Measurements from ENCODE around the gene ECE2.

The ECE2 gene

DNA sequence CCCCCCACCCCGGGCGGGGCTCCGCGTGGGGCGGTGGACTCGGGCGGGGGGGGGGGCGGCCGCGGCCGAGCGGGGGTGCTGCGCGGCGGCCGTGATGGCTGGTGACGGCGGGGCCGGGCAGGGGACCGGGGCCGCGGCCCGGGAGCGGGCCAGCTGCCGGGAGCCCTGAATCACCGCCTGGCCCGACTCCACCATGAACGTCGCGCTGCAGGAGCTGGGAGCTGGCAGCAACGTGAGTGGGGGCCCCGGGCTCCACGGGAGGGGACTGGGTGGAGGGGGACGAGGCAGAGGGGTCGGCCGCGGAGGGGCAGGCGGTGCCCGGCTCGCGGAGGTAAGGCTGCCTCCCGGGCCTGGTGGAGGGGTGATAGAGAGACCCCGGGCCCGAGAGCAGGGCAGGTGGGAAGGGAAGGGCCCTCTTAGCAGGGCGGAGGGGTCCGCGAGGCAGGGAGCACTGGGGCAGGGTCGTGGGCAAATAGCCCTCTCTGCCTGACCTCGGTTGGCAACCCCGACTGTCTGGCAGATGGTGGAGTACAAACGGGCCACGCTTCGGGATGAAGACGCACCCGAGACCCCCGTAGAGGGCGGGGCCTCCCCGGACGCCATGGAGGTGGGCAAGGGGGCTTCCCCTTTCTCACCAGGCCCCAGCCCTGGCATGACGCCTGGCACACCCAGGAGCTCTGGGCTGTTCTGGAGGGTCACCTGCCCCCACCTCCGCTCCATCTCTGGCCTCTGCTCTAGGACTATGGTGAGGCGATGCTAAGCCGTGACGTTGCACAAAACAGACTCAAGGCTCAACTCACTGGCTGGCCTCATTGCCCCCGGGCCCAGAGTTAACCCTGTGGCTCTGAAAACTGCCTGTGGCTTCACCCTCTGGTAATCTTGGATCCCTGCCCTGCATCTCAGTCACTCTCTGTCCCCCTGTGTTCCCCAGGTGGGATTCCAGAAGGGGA, at the start of gene ECE2:
Gene ECE2 (plus strand): TSS at position 62 of the 950 bp plus-strand sequence. CDS start 132 bp downstream, at position 194.
- no peak for DNase-seq

DNA sequence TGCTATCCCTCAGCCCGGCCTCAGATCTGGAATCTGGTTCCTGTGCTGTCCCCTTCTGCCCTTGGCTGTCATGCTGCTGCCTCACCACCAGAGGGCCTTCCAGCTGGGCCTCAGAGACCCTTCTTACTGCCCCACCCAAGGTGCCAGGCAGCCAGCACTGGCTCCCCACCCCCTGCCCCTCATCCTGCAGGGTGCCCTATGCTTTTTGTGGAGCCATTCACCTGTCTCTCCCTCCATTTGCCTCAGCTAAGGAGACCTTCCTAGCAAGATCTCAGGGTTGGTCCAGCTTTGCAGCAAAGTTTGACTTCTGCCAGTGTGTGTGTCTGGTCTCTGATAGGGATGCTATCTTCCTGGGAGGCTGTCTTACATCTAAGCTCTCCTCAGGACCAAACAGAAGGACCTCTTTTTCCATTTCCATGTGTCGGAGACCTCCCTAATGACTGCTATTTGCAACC, 48.3 kb upstream of the ECE2 start:
- DNase-seq, result no peak

DNA sequence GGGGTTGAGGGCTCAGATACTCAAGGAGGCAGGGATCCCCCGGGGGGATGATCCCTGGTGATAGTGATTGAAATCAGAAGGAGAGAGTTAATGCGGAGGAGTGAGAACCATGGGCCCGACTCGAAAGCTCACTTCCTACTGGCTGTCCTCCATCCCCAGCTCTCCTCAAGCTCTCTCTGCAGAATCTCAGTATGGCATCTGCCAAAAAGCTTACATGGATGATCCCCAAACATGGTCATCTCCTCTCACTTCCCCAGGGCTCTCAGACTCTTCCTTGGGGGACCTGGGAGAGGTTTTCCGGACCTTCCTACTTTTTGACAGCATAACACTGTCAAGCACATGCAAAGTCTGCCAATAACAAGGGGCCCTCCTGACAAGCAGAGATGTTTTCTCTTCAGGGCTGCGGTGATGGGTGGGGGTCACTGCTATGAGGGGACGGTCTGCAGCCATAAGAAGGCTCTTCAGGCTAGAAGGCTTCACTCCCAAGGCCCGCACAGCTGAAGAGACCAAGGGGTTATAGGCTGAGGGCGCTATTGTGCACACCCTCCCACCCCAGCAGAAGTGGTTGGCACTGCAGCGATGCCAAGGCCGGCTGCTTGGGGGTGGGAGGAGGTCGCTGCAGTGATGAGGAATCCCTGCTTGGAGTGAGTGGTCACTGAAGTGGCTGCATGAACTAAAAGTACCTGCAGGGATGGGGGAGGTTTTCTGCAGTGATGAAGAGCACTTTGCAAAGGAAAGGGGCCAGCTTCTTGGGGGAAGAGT, 47.3 kb upstream of the ECE2 start:
- DNase-seq, result no peak

DNA sequence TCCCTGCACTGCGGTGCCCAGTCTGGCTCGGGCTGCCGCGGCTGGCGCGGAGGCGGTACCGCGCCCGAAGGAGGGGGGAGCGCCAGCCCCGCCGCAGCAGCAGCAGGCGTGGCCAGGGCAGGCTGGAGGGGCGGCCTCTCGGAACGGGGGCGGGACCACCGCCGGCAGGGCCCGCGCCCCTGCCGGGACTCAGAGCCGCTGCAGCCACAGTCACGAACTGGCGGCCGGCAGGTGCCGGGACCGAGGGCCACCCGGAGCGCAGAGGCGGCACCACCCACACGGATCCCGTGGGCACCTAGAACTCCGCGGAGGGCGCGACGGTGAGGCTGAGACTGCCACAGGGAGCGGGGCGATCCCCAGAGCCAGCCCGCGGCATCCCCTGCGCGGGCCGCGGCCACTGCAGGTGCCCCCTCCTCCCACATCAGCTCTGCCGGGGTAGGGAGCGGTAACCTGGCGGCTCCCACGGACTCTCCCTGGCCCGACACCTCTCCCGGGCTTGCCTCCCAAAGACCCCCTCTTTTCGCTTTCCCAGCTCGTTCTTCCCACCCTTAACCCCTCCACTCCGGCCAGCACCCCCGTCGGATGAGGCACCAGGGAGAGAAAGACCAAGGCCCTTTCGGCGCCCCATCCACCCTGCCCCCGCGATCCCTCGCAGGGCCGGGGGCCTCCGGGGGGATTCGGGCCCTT, 46.3 kb upstream of the ECE2 start, which contains the start of gene VWA5B2:
Gene VWA5B2 (plus strand): TSS at position 192 of the 687 bp plus-strand sequence. CDS start 944 bp downstream, outside the sequence.
- peak; percentile 54 for DNase-seq

DNA sequence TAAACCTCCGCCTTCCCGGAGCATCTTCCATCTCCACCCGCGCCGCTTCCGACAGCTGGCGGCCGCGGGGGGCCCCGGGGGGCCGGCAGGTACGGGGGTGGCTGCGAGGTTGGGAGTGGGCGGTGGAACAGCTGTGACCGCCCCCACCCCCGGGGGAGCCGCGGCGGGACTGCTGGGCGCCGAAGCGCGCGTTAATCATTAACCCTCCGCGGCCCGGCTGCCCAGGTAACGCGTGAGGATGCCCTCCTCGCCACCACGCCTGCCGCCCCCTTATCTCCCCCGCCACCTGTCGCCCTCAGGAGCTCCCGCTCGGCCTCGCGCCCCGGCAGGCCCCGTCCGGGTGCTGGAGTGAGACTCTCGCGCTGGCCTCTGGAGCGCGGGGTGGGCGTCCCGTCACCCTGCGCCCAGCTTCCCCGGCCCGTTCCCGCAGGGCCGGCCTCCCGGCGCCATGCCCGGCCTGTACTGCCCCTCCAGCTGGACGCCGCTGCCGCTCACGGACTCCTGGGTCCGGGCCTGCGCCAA, 45.7 kb upstream of the ECE2 start:
- no peak for DNase-seq

DNA sequence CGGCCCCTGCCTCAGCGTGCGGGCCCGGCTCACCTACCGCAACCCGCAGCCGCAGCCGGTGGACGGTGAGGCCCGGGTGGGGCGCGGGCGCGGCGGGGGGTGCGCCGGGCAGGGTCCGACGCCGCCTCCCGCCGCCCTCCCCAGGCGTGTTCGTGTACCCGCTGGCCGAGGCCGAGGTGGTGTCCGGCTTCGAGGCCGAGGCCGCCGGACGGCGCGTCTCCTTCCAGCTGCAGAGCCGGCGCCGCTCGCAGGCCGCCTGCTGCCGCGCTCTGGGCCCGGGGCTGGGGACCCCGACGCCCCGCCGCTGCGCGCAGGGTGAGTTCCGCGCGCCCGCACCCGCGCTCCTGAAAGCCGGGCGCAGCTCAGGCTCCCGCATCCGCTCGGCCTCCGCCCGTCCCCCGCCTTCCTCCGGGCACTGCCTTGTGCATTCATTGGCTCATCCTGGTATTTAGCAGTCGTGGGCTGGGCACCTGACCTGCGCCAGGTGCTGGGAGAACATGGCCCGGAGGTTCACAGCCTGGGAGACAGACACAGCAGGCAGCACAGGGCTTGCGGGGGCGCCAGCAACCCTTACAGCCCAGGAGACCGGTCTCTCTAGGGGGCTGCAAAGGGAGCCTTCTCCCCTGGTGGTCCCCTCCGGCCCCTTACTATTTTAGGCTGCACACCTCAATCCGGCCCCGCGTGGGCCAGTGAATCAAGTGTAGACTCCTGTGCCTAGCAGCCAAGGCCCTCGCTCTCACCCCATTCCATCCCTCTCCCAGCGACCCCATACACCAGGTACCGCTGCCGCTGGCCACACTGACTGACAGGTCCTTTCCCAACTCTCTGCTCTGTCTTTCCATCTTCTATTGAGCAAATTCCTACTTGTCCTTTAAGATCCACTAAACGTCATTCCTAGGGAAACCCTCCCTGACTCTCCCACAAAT, 45.0 kb upstream of the ECE2 start:
- DNase-seq, result no peak

DNA sequence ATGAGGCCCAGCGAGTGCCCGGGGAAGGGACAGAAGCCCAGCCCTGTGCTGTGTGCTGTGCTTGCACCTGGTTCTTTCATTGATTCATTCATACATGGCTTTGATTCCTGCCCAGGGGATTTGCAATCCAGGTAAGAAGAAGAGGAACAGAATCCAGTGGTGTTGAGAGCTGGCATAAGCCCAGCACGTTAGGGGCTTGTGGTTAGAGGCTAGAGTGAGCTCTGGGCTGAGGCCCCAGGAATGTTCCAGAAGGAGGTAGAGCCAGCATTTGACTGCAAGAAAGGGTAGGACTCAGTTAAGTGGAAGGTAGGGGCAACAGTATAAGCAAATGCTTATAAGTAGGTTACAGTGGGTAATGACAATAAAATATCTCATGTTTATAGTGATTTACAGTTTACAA, 44.2 kb upstream of the ECE2 start:
- DNase-seq, result no peak

DNA sequence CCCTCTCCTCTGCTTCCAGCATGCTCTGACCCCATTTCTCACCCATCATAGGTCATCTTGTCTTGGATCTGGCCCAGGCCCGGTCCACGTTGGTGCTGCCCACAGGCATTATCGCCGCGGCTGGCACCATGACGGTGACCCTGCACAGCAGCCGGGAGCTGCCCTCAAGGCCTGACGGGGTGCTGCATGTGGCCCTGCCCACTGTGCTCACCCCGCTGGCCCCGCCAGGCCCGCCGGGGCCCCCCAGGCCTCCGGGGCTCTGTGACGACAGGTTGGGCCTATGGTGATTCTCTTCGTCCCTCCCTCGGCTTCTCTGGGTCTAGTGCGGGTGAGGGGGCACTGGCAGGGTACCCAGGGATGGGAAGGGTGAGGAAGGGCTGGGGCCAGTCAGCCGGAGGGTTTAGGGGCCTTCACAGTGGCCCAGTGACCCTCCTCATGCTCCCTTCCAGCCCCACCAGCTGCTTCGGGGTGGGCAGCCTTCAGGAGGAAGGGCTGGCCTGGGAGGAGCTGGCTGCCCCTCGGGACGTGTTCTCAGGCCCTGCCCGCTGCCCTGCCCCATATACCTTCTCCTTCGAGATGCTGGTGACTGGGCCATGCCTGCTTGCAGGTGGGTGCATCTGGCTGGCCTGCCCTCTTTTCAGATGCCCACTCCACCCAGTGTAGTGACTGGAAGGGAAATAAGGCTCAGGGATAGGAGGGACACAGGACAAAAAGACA, 42.5 kb upstream of the ECE2 start:
- DNase-seq, result no peak

DNA sequence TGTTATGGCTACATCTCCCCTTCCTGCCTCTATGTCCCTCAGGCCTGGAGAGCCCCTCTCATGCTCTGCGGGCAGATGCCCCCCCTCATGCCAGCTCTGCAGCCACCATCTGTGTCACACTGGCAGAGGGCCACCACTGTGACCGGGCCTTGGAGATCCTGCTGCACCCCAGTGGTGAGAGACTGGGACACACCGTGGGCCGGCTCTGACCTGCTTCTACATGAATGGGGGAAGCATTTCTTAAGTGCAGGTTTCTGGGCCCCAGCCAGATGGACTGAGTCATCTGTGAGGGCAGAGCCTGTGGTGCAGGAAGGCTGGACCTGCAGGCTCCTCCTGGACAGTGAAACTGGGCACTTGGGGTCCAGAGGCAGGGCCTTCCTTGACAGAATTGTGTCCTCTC, 41.6 kb upstream of the ECE2 start:
- no peak for DNase-seq

DNA sequence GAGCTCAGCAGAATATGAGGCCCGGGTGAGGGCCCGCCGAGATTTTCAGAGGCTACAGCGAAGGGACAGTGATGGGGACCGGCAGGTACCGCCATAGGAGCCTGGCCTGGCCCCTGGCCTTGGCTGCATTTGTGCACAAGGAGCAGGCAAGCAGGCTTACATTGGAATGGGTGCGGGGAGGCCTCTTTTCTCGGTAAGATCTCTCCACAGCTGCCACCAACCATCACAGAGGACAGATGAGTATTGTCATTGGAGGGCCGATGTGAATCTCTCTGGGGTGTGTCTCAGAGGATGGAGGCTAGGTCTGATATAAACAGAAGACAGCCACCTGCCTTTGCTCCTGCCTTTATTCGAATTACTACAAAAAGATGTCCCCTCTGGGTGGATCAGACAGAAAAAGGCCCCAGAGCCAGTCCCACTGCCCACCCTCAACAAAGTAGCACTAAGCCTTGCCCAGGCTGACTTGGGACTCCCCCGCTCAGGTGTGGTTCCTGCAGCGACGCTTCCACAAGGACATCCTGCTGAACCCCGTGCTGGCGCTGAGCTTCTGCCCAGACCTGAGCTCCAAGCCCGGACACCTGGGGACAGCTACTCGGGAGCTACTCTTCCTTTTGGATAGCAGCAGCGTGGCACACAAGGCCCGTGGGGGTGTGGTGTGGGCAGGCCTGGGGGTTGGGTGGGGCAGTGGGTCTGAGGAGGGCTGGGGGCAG, 41.0 kb upstream of the ECE2 start:
- no peak for DNase-seq

DNA sequence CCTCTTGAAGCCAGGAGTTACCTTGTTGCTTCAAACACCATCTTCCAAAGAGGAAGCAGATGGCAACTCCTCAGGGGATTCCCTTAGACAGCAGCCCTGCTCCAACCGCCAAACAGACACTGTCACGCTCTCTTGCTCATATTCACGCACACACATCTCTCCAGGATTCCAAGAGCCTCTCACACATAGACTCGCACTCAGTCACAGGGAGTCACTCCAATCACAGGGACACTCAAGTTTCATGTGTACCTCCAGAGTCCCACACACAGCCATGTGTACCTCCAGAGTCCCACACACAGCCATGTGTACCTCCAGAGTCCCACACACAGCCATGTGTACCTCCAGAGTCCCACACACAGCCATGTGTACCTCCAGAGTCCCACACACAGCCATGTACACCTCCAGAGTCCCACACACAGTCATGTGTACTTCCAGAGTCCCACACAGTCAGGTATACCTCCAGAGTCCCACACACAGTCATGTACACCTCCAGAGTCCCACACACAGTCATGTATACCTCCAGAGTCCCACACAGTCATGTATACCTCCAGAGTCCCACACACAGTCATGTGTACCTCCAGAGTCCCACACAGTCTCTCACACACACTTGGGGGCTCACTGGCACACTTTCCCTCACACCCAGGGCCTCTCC, 40.3 kb upstream of the ECE2 start:
- DNase-seq, result peak; percentile 30

DNA sequence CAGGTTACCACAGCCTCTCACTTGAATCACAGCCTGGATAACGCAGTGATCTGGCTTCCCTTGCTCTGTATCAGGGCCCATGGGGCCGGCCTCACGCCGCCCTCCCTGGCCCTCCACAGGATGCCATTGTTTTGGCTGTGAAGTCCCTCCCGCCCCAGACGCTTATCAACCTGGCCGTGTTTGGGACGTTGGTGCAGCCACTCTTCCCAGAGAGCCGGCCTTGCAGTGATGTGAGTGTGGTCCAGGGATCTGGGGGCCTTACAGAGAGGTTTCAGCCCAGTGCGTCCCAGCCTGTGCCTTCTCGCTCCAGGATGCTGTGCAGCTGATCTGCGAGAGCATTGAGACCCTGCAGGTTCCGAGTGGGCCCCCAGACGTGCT, 39.8 kb upstream of the ECE2 start:
- DNase-seq, result no peak

DNA sequence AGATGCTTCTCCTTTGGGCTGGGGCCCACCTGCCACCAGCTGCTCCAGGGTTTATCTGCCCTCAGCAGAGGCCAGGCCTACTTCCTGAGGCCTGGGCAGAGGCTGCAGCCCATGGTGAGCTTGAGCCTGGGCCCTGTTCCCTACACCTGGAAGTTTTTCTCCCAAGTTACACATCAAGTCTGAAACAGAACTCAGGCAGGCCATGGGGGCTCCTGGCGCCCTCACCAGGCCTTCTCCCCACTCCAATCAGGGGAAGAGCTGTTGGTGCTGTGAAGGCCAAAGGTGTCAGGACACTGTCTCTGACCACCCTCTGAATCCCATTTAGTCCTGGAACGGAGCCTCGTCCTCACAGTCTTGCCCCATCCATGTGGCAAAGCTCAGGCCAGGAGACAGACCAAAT, 39.2 kb upstream of the ECE2 start:
- no peak for DNase-seq

DNA sequence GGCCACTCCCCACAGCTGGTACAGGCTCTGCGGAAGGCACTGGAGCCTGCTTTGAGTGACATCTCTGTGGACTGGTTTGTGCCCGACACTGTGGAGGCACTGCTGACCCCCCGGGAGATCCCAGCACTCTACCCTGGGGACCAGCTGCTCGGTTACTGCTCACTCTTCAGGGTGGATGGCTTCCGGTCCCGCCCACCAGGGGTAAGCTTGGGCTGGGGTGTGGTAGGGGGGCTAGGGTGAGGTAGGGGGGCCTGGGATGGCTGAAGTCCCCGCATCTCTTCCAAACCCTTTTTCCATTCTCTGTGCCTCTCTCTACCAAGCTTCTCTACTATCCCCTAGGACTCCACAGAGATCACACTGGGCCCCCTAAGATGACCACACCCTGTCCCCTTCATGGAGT, 38.6 kb upstream of the ECE2 start:
- DNase-seq, result no peak

DNA sequence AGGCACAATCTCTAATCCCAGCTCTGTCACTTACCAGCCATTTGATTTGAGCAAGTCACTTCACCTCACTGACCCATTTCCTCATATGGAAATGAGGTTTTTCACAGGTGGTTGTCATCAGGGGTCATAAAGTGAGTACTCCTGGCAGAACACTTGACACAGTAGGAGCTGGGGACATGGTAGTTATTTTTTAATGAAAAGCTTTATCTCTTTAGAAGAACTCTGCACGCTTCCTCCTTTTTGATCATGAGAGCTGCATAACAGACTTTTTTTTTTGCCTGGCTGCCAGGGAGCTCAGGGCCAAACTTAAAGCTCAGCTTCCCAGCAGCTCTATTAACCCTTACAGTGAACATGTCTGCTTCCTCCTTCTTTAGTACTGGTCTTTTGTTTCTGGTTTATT, 38.0 kb upstream of the ECE2 start:
- DNase-seq, result no peak

DNA sequence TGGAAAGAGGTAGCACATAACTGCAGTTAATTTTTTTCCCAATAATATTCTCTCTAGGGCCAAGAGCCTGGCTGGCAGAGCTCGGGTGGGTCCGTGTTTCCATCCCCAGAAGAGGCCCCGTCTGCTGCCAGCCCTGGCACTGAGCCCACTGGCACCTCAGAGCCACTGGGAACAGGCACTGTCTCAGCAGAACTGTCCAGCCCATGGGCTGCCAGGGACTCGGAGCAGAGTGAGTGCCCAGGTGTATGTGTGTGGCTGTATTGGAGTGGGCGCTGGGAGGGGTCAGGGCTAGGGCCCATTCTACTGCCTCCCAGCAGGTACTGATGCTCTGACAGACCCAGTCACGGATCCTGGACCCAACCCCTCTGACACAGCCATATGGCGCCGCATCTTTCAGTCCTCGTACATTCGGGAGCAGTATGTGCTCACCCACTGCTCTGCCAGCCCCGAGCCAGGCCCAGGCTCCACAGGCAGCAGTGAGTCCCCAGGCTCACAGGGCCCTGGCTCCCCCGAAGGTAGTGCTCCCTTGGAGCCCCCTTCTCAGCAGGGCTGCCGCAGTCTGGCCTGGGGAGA, 37.5 kb upstream of the ECE2 start:
- peak; percentile 54 for DNase-seq

DNA sequence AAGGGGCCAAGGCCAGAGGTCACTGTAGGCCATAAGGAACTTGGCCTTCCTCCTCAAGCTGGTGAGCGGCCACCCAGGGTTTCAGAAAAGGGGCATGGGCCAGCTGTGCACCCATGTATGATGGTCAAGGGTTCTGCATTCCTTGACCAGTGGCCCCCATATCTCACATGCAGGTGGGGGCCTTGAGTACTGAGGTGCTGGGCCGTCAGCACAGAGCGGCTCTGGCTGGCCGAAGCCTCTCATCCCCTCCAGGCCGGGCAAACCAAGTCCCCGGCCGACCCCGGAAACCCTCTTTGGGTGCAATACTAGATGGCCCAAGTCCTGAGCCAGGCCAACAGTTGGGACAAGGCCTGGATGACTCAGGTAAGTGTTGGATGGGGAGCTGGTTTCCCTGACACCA, 36.6 kb upstream of the ECE2 start:
- DNase-seq, result no peak

DNA sequence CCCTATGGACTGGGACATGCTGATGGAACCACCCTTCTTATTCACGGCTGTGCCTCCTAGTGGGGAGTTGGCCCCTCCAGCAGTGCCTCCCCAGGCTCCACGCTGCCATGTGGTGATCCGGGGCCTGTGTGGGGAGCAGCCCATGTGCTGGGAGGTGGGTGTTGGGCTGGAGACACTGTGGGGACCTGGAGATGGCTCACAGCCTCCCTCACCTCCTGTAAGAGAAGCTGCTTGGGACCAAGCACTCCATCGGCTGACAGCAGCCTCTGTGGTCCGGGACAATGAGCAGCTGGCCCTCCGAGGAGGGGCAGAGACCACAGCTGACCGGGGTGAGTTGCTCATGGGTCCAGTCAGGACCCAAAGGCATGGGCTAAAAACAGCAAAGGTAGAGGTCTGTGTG, 36.1 kb upstream of the ECE2 start:
- DNase-seq, result no peak

DNA sequence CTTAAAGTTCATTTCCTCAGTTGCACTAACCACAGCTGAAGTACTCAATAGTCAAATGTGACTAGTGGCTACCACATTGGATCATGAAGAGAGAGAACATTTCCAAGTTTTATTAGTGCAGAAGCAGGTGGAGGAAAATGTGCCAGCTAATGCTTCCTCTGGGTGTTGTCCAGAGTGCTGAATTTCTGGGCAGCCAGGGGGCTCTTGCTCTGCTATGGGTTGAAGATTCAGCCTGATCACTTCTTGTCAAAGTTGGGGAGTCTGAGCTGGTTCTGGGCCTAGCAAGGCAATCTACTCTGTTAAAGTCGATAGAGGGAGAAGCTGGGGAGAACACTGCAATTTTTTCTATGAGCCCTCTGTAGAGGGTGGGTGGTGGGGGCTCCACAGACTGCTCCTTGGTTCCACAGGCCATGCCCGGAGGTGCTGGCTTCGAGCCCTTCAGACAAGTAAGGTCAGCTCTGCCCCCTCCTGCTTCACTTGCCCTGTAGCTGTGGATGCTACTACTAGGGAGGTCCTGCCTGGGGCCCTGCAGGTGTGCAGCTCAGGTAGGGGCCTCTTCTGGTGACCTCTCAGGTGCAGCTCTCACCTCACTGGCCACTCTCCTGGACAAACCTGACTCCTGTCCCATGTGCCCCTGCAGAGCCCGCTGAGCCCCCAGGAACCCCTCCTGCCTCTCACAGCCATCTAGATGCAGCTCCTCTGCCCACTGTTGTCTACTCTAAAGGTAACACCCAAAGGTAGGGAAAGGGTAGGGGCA, 35.3 kb upstream of the ECE2 start:
- no peak for DNase-seq
